GM23248 (cell line): ENCODE results near the gene CAPN2. TPM values are rescaled to one million over a fixed set of nuclear protein-coding genes. Genes with fewer than 3 reads are reported as not detected.

Experiments used
- DNase-seq: peaks from one replicate; pipeline ENCODE4 v3.0.0-alpha.2; 2015
- H2AFZ ChIP-seq: fragments of 200-600 bp; sonication (generic); 2 replicates; pipeline ENCODE4 v1.6.1; 2016; ENCODE audit warnings: antibody characterized with exemption
- H3F3A ChIP-seq: fragments of 200-600 bp; sonication (generic); 2 replicates; pipeline ENCODE4 v1.6.1; 2016; ENCODE audit warnings: mild to moderate bottlenecking, antibody characterized with exemption, mixed run types; ENCODE audit not compliant: insufficient read depth
- H3K27ac ChIP-seq: fragments of 200-600 bp; sonication (generic); 2 replicates; pipeline ENCODE4 v1.5.1; 2016; ENCODE audit warnings: mild to moderate bottlenecking
- H3K27me3 ChIP-seq: fragments of 200-600 bp; sonication (generic); replicated peaks from 2 replicates; pipeline ENCODE4 v1.6.1; 2016; ENCODE audit warnings: mild to moderate bottlenecking; ENCODE audit not compliant: insufficient read depth
- H3K36me3 ChIP-seq: fragments of 200-600 bp; sonication (generic); 2 replicates; pipeline ENCODE4 v1.6.1; 2016; ENCODE audit warnings: low read depth, mild to moderate bottlenecking
- H3K4me1 ChIP-seq: fragments of 200-600 bp; sonication (generic); 2 replicates; pipeline ENCODE4 v1.6.1; 2016; ENCODE audit warnings: mild to moderate bottlenecking; ENCODE audit not compliant: insufficient read depth
- H3K4me2 ChIP-seq: fragments of 200-600 bp; sonication (generic); one replicate; pipeline ENCODE4 v1.6.1; 2016; ENCODE audit warnings: mild to moderate bottlenecking; ENCODE audit not compliant: unreplicated experiment
- H3K4me3 ChIP-seq: fragments of 200-600 bp; sonication (generic); 2 replicates; pipeline ENCODE4 v1.5.1; 2016; ENCODE audit warnings: mild to moderate bottlenecking
- H3K79me2 ChIP-seq: fragments of 200-600 bp; sonication (generic); 2 replicates; pipeline ENCODE4 v1.6.1; 2016; ENCODE audit warnings: mild to moderate bottlenecking; ENCODE audit not compliant: insufficient read depth
- H3K9ac ChIP-seq: fragments of 200-600 bp; sonication (generic); 2 replicates; pipeline ENCODE4 v1.6.1; 2016; ENCODE audit warnings: mild to moderate bottlenecking
- H3K9me2 ChIP-seq: fragments of 200-600 bp; sonication (generic); 2 replicates; pipeline ENCODE4 v1.6.1; 2016; ENCODE audit warnings: mixed run types, mild to moderate bottlenecking, moderate library complexity; ENCODE audit not compliant: insufficient read depth
- H3K9me3 ChIP-seq: fragments of 200-600 bp; sonication (generic); one replicate; pipeline ENCODE4 v1.6.1; 2017; ENCODE audit warnings: low read depth
- H4K20me1 ChIP-seq: fragments of 200-600 bp; sonication (generic); 2 replicates; pipeline ENCODE4 v1.6.0; 2016; ENCODE audit not compliant: insufficient read depth
- EZH2 ChIP-seq: fragments of 200-600 bp; sonication (generic); IDR thresholded peaks from 2 replicates; pipeline ENCODE4 v1.6.1; 2018; ENCODE audit warnings: antibody characterized with exemption, mild to moderate bottlenecking; ENCODE audit not compliant: insufficient read depth, poor library complexity, severe bottlenecking
- EZH2phosphoT487 ChIP-seq: fragments of 200-600 bp; sonication (generic); IDR thresholded peaks from 2 replicates; pipeline ENCODE4 v1.6.1; 2018; ENCODE audit warnings: antibody characterized with exemption, moderate library complexity, mild to moderate bottlenecking, low read depth; ENCODE audit not compliant: insufficient read depth
- WGBS, 2 experiments: methylation state at CpG; one replicate each; pipeline ENCODE4 v1.1.6; 2015 to 2017; ENCODE audit warnings: low lambda C conversion rate in 2 of 2, low coverage in 1 of 2; ENCODE audit errors: missing lambda C conversion rate in 2 of 2; 5-methylcytosine and 5-hydroxymethylcytosine counted together
- in situ Hi-C: fragments of 300-500 bp; cut with MboI; formaldehyde crosslinking; loops from 2 replicates; pipeline ENCODE4 v1.15.0; 2020
- polyA plus RNA-seq: library from polyadenylated mRNA; unstranded; fragments of >200 nt; fragmentation: Nextera tagmentation; extraction: Ambion mirVana; gene quantifications from 2 replicates; pipeline ENCODE4 v1.2.1, GENCODE V29; 2016
- total RNA-seq: library from RNA; depleted of rRNA; stranded (reverse); fragments of >200 nt; shearing (Covaris generic); gene quantifications from 2 replicates; pipeline ENCODE4 v1.2.3, GENCODE V29; 2014

CAPN2 gene
- total and polyA plus RNA-seq, 2 experiments from 2014 or later, result 214 to 261 TPM

DNA sequence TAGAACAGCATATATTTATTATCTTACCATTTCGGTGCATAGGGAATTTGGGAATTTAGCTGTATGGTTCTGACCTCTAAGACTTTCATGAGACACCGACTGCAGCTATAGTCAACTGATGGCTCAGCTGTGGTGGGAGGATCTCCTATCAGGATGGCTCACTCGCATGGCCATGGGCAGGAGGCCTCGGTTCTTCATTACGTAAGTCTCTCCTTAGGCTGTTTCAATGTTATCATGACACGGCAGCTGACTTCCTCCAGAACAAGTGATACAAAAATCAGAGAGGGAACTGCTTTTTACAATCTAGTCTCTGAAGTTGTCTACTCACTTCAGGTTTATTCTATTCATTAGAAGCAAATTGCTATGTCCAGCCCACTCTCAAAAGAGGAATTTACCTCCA, 33.5 kb upstream of the CAPN2 start:
- Histone ChIP-seq H3K27ac (no peak overlapping the region), H3K9ac (no peak overlapping the region), H3K4me1 (0 out of 2 replicates have a peak, but pooled peaks cover 3% of the 10 kb centered on the region), H3K9me2 (no peaks in the 10 kb centered on the region), H3K4me3 (no peak overlapping the region), H2AFZ (no peak overlapping the region), H4K20me1 (no peaks in the 10 kb centered on the region), H3K79me2 (no peaks in the 10 kb centered on the region), H3K36me3 (no peaks in the 10 kb centered on the region), H3K27me3 (0 out of 2 replicates have a peak, but pooled peaks cover 4% of the 10 kb centered on the region), H3F3A (no peaks in the 10 kb centered on the region), H3K9me3 (no peaks in the 10 kb centered on the region), H3K4me2 (no peak overlapping the region)
- WGBS, 2 experiments, result 94 to 97% methylated on average over 6 of the region's 6 CpGs
- in situ Hi-C loops, result no loop called here
- no peak for TF ChIP-seq EZH2phosphoT487
- TF ChIP-seq EZH2, result no peak
- no peak for DNase-seq

- no peak overlapping the region for H2AFZ ChIP-seq
- H3K4me1 ChIP-seq, result 0 out of 2 replicates have a peak, but pooled peaks cover 3% of the 10 kb centered on the region
- no peaks in the 10 kb centered on the region for H3K36me3 ChIP-seq
- 100% methylated on average over 2 of the region's 2 CpGs for WGBS, 2 experiments
- no peaks in the 10 kb centered on the region for H3K9me3 ChIP-seq
- DNase-seq, result no peak
- no peaks in the 10 kb centered on the region for H4K20me1 ChIP-seq
- H3K79me2 ChIP-seq, result no peaks in the 10 kb centered on the region
- H3F3A ChIP-seq, result no peaks in the 10 kb centered on the region
- no peak overlapping the region for H3K27ac ChIP-seq
- no peak overlapping the region for H3K9ac ChIP-seq
- 0 out of 2 replicates have a peak, but pooled peaks cover 4% of the 10 kb centered on the region for H3K27me3 ChIP-seq
- H3K4me3 ChIP-seq, result no peak overlapping the region
- in situ Hi-C loops, result no loop called here
- H3K9me2 ChIP-seq, result no peaks in the 10 kb centered on the region
- no peak overlapping the region for H3K4me2 ChIP-seq
- TF ChIP-seq EZH2, result no peak
- TF ChIP-seq EZH2phosphoT487, result no peak
Measured at GRCh38 chr1:223680188-223680587, 32.2 kb upstream of the CAPN2 start.

GRCh38 chr1:223682502-223682901, 29.8 kb upstream of the CAPN2 start:
- Histone ChIP-seq H3K9ac (no peak overlapping the region), H3K9me3 (no peaks in the 10 kb centered on the region), H3K4me1 (0 out of 2 replicates have a peak, but pooled peaks cover 3% of the 10 kb centered on the region), H3K27ac (no peak overlapping the region), H3K36me3 (no peaks in the 10 kb centered on the region), H3K79me2 (no peaks in the 10 kb centered on the region), H3K9me2 (no peaks in the 10 kb centered on the region), H2AFZ (no peak overlapping the region), H3K4me3 (no peak overlapping the region), H4K20me1 (no peaks in the 10 kb centered on the region), H3K27me3 (0 out of 2 replicates have a peak, but pooled peaks cover 4% of the 10 kb centered on the region), H3F3A (no peaks in the 10 kb centered on the region), H3K4me2 (no peak overlapping the region)
- 83 to 93% methylated on average over 3 of the region's 3 CpGs for WGBS, 2 experiments
- in situ Hi-C loops, result no loop called here
- no peak for TF ChIP-seq EZH2
- no peak for TF ChIP-seq EZH2phosphoT487
- peak; percentile 17 for DNase-seq

DNA sequence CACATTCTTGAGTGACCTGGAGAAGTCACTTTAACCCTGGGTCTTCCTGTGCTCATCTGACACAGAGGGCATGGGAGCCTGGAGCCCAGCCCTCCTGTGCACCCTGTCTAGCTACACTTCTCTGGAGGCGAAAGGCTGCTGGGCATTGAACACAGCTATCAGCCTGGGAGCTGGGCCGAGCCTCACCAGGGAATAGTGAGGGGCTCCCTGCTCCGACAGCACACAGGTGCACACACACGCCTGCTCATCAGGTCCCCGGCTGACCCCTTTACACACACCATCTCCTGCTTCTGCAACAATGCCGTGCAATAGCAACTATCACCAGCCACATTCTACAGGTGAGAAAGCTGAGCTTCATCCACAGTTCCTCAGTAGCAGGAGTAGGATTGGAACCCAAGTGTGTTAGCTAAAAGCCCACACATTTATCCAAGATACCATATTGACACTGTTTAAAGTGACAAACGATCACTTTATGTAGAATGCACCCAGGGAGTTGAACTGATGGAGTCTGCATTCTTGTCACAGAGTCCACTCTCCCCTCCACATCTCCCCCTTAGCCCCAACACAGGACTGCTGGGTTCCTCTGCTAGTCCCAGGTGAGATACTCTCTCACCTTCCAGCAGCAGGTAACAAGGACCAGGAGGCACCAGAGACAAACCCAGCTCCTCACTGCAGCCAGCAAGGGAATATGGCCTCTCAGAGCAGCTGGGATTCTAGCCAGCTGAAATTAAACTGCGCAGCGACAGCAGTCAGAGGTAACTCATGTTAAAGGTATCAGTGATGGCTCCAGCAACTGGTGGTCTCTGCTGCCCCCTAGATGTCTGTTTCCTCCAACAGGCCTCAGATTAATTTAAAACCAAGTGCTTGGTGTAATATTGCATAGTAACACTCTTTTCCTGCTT, 28.5 kb upstream of the CAPN2 start:
- in situ Hi-C loops, result no loop called here

More for the DNA sequence above, 28.5 kb upstream of the CAPN2 start:
- 43 to 50% methylated on average over 9 of the region's 9 CpGs for WGBS, 2 experiments
- no peak overlapping the region for H2AFZ ChIP-seq
- H3K9me2 ChIP-seq, result no peaks in the 10 kb centered on the region
- H3K79me2 ChIP-seq, result no peaks in the 10 kb centered on the region
- H3K9ac ChIP-seq, result no peak overlapping the region
- H3K4me2 ChIP-seq, result no peak overlapping the region
- H3K9me3 ChIP-seq, result no peaks in the 10 kb centered on the region
- H4K20me1 ChIP-seq, result no peaks in the 10 kb centered on the region
- H3K27me3 ChIP-seq, result 0 out of 2 replicates have a peak, but pooled peaks cover 4% of the 10 kb centered on the region
- no peaks in the 10 kb centered on the region for H3F3A ChIP-seq
- H3K4me1 ChIP-seq, result 0 out of 2 replicates have a peak, but pooled peaks cover 3% of the 10 kb centered on the region
- TF ChIP-seq EZH2 (no peak), EZH2phosphoT487 (no peak)
- H3K4me3 ChIP-seq, result no peak overlapping the region
- H3K27ac ChIP-seq, result no peak overlapping the region
- no peaks in the 10 kb centered on the region for H3K36me3 ChIP-seq
- DNase-seq, result peak; percentile 67
